ENCODE measurements around the gene TAF10.

Gene TAF10

DNA sequence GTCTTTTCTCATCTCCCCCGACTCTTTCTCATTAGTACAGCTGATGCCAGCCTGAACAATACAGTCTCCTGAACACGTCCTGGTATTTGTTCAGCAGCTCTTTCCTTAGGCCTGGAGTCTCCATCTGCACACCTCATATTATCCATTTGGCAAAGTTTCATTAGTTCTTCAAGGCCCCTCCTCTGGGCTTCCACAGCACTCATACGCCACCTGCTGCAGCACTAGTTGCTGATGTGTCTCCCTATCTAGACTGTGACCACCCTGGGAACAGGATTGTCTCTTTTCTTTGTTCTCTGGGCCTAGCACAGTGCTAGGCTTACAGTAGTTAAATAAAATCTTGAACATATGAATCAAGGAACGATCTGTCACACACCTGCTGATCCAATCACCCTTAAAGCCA, 26.4 kb upstream of the TAF10 start:
- H3K36me3 ChIP-seq (replicated peaks; ENCODE audit: insufficient read depth, low read length) = no peaks in the 10 kb centered on the region
- H3K27me3 ChIP-seq (replicated peaks; ENCODE audit: insufficient read depth, low read length) = no peaks in the 10 kb centered on the region
- no peak overlapping the region for H3K9ac ChIP-seq (ENCODE audit: low read length)

DNA sequence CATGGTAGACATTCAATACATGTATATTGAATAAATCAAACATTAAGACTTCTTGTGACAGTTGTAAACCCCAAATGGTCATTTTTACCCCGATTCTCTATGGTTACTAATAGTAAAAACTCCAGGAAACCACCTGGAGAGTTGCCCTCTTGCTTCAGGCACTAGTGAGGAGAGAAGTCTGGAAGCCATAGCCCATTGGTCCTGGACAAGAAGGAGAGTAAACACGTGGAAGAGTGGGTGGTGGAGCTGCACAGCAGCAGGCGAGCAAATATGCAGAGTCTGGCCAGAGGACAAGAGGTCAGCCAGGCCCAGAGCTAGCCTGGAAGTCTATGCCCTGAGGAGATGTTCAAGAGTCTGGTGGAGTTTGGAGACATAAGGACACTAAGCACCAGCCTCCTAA, 25.9 kb upstream of the TAF10 start:
- no peaks in the 10 kb centered on the region for H3F3A ChIP-seq (ENCODE audit: insufficient read depth, low read length)
- no peaks in the 10 kb centered on the region for H3K4me1 ChIP-seq (ENCODE audit: low read length)
- no peaks in the 10 kb centered on the region for H4K20me1 ChIP-seq (ENCODE audit: insufficient read depth, low read length)
- no peaks in the 10 kb centered on the region for H3K27me3 ChIP-seq (replicated peaks; ENCODE audit: insufficient read depth, low read length)
- no peak overlapping the region for H2AFZ ChIP-seq (ENCODE audit: low read length)
- no peaks in the 10 kb centered on the region for H3K9me2 ChIP-seq (replicated peaks; ENCODE audit: insufficient read depth, low read length)
- no peak for DNase-seq
- H3K9ac ChIP-seq (ENCODE audit: low read length) = no peak overlapping the region
- no peaks in the 10 kb centered on the region for H3K79me2 ChIP-seq (ENCODE audit: low read length)
- H3K4me3 ChIP-seq (ENCODE audit: low read length) = no peak overlapping the region
- H3K9me3 ChIP-seq (replicated peaks; ENCODE audit: insufficient read depth, low read length) = no peaks in the 10 kb centered on the region
- no peak overlapping the region for H3K27ac ChIP-seq (ENCODE audit: low read length)
- no peak overlapping the region for H3K4me2 ChIP-seq (ENCODE audit: low read depth, low read length)
- H3K36me3 ChIP-seq (replicated peaks; ENCODE audit: insufficient read depth, low read length) = no peaks in the 10 kb centered on the region
- TF ChIP-seq EZH2phosphoT487 (IDR thresholded peaks at IDR 0.05; ENCODE audit: low read length) = no peak
- TF ChIP-seq, protein P1, sequence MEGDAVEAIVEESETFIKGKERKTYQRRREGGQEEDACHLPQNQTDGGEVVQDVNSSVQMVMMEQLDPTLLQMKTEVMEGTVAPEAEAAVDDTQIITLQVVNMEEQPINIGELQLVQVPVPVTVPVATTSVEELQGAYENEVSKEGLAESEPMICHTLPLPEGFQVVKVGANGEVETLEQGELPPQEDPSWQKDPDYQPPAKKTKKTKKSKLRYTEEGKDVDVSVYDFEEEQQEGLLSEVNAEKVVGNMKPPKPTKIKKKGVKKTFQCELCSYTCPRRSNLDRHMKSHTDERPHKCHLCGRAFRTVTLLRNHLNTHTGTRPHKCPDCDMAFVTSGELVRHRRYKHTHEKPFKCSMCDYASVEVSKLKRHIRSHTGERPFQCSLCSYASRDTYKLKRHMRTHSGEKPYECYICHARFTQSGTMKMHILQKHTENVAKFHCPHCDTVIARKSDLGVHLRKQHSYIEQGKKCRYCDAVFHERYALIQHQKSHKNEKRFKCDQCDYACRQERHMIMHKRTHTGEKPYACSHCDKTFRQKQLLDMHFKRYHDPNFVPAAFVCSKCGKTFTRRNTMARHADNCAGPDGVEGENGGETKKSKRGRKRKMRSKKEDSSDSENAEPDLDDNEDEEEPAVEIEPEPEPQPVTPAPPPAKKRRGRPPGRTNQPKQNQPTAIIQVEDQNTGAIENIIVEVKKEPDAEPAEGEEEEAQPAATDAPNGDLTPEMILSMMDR (IDR thresholded peaks at IDR 0.05; ENCODE audit: low read length) = no peak
- TF ChIP-seq EZH2 (optimal IDR thresholded peaks at IDR 0.05; ENCODE audit: low read depth, low read length) = no peak

More for the DNA sequence above, 26.4 kb upstream of the TAF10 start:
- TF ChIP-seq EZH2phosphoT487 (IDR thresholded peaks at IDR 0.05; ENCODE audit: low read length) (no peak), EZH2 (optimal IDR thresholded peaks at IDR 0.05; ENCODE audit: low read depth, low read length) (no peak)
- TF ChIP-seq, protein P1 (IDR thresholded peaks at IDR 0.05; ENCODE audit: low read length) = no peak
- Histone ChIP-seq H3K9me2 (replicated peaks; ENCODE audit: insufficient read depth, low read length) (no peaks in the 10 kb centered on the region), H3K9me3 (replicated peaks; ENCODE audit: insufficient read depth, low read length) (no peaks in the 10 kb centered on the region), H3K4me2 (ENCODE audit: low read depth, low read length) (no peak overlapping the region), H3F3A (ENCODE audit: insufficient read depth, low read length) (no peaks in the 10 kb centered on the region), H4K20me1 (ENCODE audit: insufficient read depth, low read length) (no peaks in the 10 kb centered on the region), H2AFZ (ENCODE audit: low read length) (no peak overlapping the region), H3K27ac (ENCODE audit: low read length) (no peak overlapping the region), H3K79me2 (ENCODE audit: low read length) (no peaks in the 10 kb centered on the region), H3K4me3 (ENCODE audit: low read length) (no peak overlapping the region), H3K4me1 (ENCODE audit: low read length) (no peaks in the 10 kb centered on the region)
- no peak for DNase-seq

DNA sequence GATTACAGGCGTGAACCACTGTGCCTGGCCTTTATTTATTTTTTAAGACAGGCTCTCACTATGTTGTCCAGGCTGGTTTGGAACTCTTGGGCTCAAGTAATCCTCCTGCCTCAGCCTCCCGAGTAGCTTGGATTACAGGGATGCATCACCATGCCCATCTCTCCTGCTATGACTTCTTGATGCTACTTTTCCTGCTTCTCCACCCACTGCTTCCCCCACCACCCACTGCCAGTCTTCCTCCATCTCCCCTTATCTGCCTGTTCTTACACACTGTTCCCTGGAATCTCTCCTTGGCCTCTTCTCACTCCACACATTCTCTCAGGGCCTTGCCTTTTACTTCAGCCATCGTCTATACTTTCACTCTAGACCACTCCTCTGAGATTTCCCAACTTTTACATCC, 24.5 kb upstream of the TAF10 start:
- H3K4me1 ChIP-seq (ENCODE audit: low read length) = no peaks in the 10 kb centered on the region

More for the DNA sequence above, 24.5 kb upstream of the TAF10 start:
- Histone ChIP-seq H3K27ac (ENCODE audit: low read length) (no peak overlapping the region), H3K36me3 (replicated peaks; ENCODE audit: insufficient read depth, low read length) (no peaks in the 10 kb centered on the region), H2AFZ (ENCODE audit: low read length) (no peak overlapping the region), H3K9me3 (replicated peaks; ENCODE audit: insufficient read depth, low read length) (no peaks in the 10 kb centered on the region), H3K4me3 (ENCODE audit: low read length) (no peak overlapping the region), H3K4me2 (ENCODE audit: low read depth, low read length) (no peak overlapping the region), H3K9me2 (replicated peaks; ENCODE audit: insufficient read depth, low read length) (no peaks in the 10 kb centered on the region), H3K79me2 (ENCODE audit: low read length) (no peaks in the 10 kb centered on the region), H3F3A (ENCODE audit: insufficient read depth, low read length) (no peaks in the 10 kb centered on the region), H3K27me3 (replicated peaks; ENCODE audit: insufficient read depth, low read length) (no peaks in the 10 kb centered on the region), H3K9ac (ENCODE audit: low read length) (no peak overlapping the region), H4K20me1 (ENCODE audit: insufficient read depth, low read length) (no peaks in the 10 kb centered on the region)
- no peak for DNase-seq
- no peak for TF ChIP-seq EZH2 (optimal IDR thresholded peaks at IDR 0.05; ENCODE audit: low read depth, low read length)
- TF ChIP-seq, protein P1 (IDR thresholded peaks at IDR 0.05; ENCODE audit: low read length) = no peak
- TF ChIP-seq EZH2phosphoT487 (IDR thresholded peaks at IDR 0.05; ENCODE audit: low read length) = no peak
